Endothelial cell of umbilical vein (primary cell): Measurements from ENCODE around the gene NKX1-1. TPM values are rescaled to one million over a fixed set of nuclear protein-coding genes. Genes with fewer than 3 reads are reported as not detected.

Source experiments
- BruUV-seq: library from RNA; stranded (reverse); fragments of 400-500 nt; replicated peaks from 2 replicates; lab custom pipeline; 2021; lab: Mats Ljungman, UMichigan
- CTCF ChIA-PET: fragments of 300-600, 350-600 bp; sonication (Branson Sonifier 250); formaldehyde crosslinking; loops from one replicate; lab custom pipeline; 2021; ENCODE audit warnings: antibody characterized with exemption, inconsistent platforms; lab: Charles Lee
- POLR2A ChIA-PET: fragments of 300-600, 350-600 bp; sonication (Branson Sonifier 250); formaldehyde crosslinking; loops from one replicate; lab custom pipeline; 2021; ENCODE audit warnings: antibody characterized with exemption, inconsistent platforms; lab: Charles Lee
- DNase-seq: peaks from one replicate; pipeline ENCODE4 v3.0.0-alpha.2; 2011; ENCODE audit warnings: low read depth, low spot score
- FAIRE-seq: peaks from 2 replicates; lab custom pipeline; 2011; peaks lifted over from hg19 to GRCh38; lab: Jason Lieb, UNC
- H2AFZ ChIP-seq: 2 replicates; pipeline ENCODE4 v1.6.0; 2012; ENCODE audit warnings: low read depth, low read length, control low read depth, inconsistent platforms
- H3K27ac ChIP-seq: 2 replicates; pipeline ENCODE4 v1.5.1; 2011; ENCODE audit warnings: low read depth, mild to moderate bottlenecking, control low read depth, low read length, moderate library complexity; ENCODE audit not compliant: insufficient read depth
- H3K27me3 ChIP-seq, 2 experiments: 2 replicates each; pipeline versions ENCODE4 v1.6.0 to v1.6.1; 2011; ENCODE audit warnings: low read length in 2 of 2, mixed read lengths in 1 of 2; ENCODE audit not compliant: control insufficient read depth in 2 of 2, insufficient read depth in 2 of 2
- H3K36me3 ChIP-seq, 2 experiments: 2 replicates in 1 of 2; 3 replicates in 1 of 2; pipeline ENCODE4 v1.5.1; 2011; ENCODE audit warnings: low read length in 2 of 2, mild to moderate bottlenecking in 1 of 2, moderate library complexity in 1 of 2; ENCODE audit not compliant: control insufficient read depth in 2 of 2, insufficient read depth in 2 of 2; ENCODE audit errors: extremely low read depth in 1 of 2
- H3K4me1 ChIP-seq: 3 replicates; pipeline ENCODE4 v1.5.1; 2011; ENCODE audit warnings: mild to moderate bottlenecking, low read length; ENCODE audit not compliant: control insufficient read depth, insufficient read depth; ENCODE audit errors: extremely low read depth
- H3K4me2 ChIP-seq: 2 replicates; pipeline ENCODE4 v1.6.1; 2011; ENCODE audit warnings: low read length, control low read depth, mixed read lengths; ENCODE audit not compliant: insufficient read depth
- H3K4me3 ChIP-seq, 3 experiments: fragments of 200-600 bp in 1 of 3; sonication (generic), shearing (Covaris generic) in 1 of 3; replicated peaks in 1 of 3; 2 replicates each; pipeline ENCODE4 v1.5.1; 2011 to 2016; ENCODE audit warnings: control low read depth in 3 of 3, low read length in 3 of 3, mild to moderate bottlenecking in 2 of 3, inconsistent platforms in 1 of 3, low read depth in 1 of 3, moderate library complexity in 1 of 3; ENCODE audit not compliant: insufficient read depth in 1 of 3
- H3K79me2 ChIP-seq: 2 replicates; pipeline ENCODE4 v1.6.0; 2012; ENCODE audit warnings: low read length, inconsistent platforms; ENCODE audit not compliant: control insufficient read depth, insufficient read depth
- H3K9ac ChIP-seq: replicated peaks from 2 replicates; pipeline ENCODE3; 2011; ENCODE audit warnings: low read length, control low read depth; ENCODE audit not compliant: insufficient read depth; ENCODE audit errors: extremely low read depth
- H3K9me1 ChIP-seq: replicated peaks from 3 replicates; pipeline ENCODE4 v1.6.0; 2011; ENCODE audit warnings: mild to moderate bottlenecking, low read length; ENCODE audit not compliant: control insufficient read depth, insufficient read depth; ENCODE audit errors: extremely low read depth
- H3K9me3 ChIP-seq: replicated peaks from 2 replicates; pipeline ENCODE4 v1.5.1; 2012; ENCODE audit warnings: low read length, inconsistent platforms; ENCODE audit not compliant: control insufficient read depth, insufficient read depth
- H4K20me1 ChIP-seq: replicated peaks from 2 replicates; pipeline ENCODE3; 2011; ENCODE audit warnings: mild to moderate bottlenecking, low read length; ENCODE audit not compliant: control insufficient read depth, insufficient read depth; ENCODE audit errors: extremely low read depth
- CTCF ChIP-seq, 2 donors: IDR thresholded peaks; 1 replicate in 1 of 2; 2 replicates in 1 of 2; pipeline ENCODE4 v1.5.1; 2011; ENCODE audit warnings: low read length in 2 of 2, mild to moderate bottlenecking in 2 of 2, moderate library complexity in 2 of 2, control low read depth in 1 of 2, inconsistent platforms in 1 of 2, low read depth in 1 of 2; ENCODE audit not compliant: insufficient read depth in 1 of 2; ENCODE audit errors: extremely low read depth in 1 of 2
- EZH2 ChIP-seq: IDR thresholded peaks from 2 replicates; pipeline ENCODE4 v1.6.1; 2012; ENCODE audit warnings: borderline replicate concordance, low read depth, mild to moderate bottlenecking, moderate library complexity, low read length, inconsistent platforms; ENCODE audit not compliant: severe bottlenecking
- FOS ChIP-seq: IDR thresholded peaks from 2 replicates; pipeline ENCODE4 v1.6.1; 2011; ENCODE audit warnings: mild to moderate bottlenecking, low read length, moderate library complexity, borderline replicate concordance; ENCODE audit not compliant: insufficient read depth
- GATA2 ChIP-seq: IDR thresholded peaks from 2 replicates; pipeline ENCODE4 v1.7.0; 2011; ENCODE audit warnings: low read depth, mild to moderate bottlenecking, moderate library complexity, mixed read lengths, low read length; ENCODE audit not compliant: insufficient read length, insufficient read depth
- JUN ChIP-seq: IDR thresholded peaks from 2 replicates; pipeline ENCODE4 v1.6.1; 2011; ENCODE audit warnings: borderline replicate concordance, low read depth; ENCODE audit not compliant: insufficient read length, insufficient read depth
- MYC ChIP-seq: IDR thresholded peaks from one replicate; pipeline ENCODE4 v1.6.1; 2011; ENCODE audit warnings: mild to moderate bottlenecking, low read depth, low read length
- POLR2A ChIP-seq: IDR thresholded peaks from 2 replicates; pipeline ENCODE4 v1.6.1; 2012; ENCODE audit warnings: low read depth, mild to moderate bottlenecking, control low read depth, low read length
- dilution Hi-C: fragments of 300-500 bp; cut with MboI; formaldehyde crosslinking; loops from one replicate; pipeline ENCODE4 v1.15.0; 2019; ENCODE audit warnings: low sequenced_read_pairs; ENCODE audit not compliant: extremely low pct_ligation_motif_present
- intact Hi-C: fragments of 100-400 bp; cut with micrococcal nuclease; formaldehyde crosslinking; loops from one replicate; pipeline ENCODE4 v1.10.0; 2022
- polyA plus RNA-seq, 4 experiments: library from polyadenylated mRNA; depleted of rRNA in 3 of 4; stranded (reverse) in 3 of 4; unstranded in 1 of 4; fragments of >200 nt; gene quantifications; 2 replicates each; pipeline versions ENCODE4 v1.2.1 to v1.2.3, GENCODE V29; 2011 to 2012; ENCODE audit warnings: missing spikeins in 1 of 4
- total RNA-seq: library from RNA; stranded (reverse); gene quantifications from 2 replicates; pipeline ENCODE4 v1.2.3, GENCODE V29; 2021

The NKX1-1 gene
- total and polyA plus RNA-seq, 2 donors (not counting 3 experiments of a cell fraction or from before 2014, with no cell fraction given), result not detected

- dilution Hi-C loops, result no loop called here
- no peak for FAIRE-seq
- no peaks in the 10 kb centered on the region for H3K9me1 ChIP-seq
Measured at GRCh38 chr4:1375051-1375721, 31.1 kb downstream of the NKX1-1 start.

More at GRCh38 chr4:1375051-1375721, 31.1 kb downstream of the NKX1-1 start:
- Histone ChIP-seq H3K4me3 (no peak overlapping the region), H3K79me2 (no peaks in the 10 kb centered on the region), H3K4me2 (no peak overlapping the region), H2AFZ (no peak overlapping the region), H3K27me3 (no peaks in the 10 kb centered on the region), H3K27ac (no peak overlapping the region), H3K36me3 (no peaks in the 10 kb centered on the region), H4K20me1 (no peaks in the 10 kb centered on the region), H3K9me3 (no peaks in the 10 kb centered on the region), H3K9ac (no peak overlapping the region), H3K4me1 (no peaks in the 10 kb centered on the region)
- TF ChIP-seq CTCF (IDR thresholded peaks at IDR 0.05; ENCODE audit: extremely low read depth in 1 of 2, insufficient read depth in 1 of 2, low read depth in 1 of 2, low read length in 2 of 2), result no peak
- no peak for TF ChIP-seq JUN
- TF ChIP-seq FOS, result no peak
- TF ChIP-seq GATA2, result no peak
- TF ChIP-seq POLR2A, result no peak
- TF ChIP-seq EZH2, result no peak
- TF ChIP-seq MYC, result no peak
- no TSS peak for BruUV-seq
- CTCF ChIA-PET, result no interaction called here
- intact Hi-C loops, result no loop called here
- no peak for DNase-seq
- POLR2A ChIA-PET, result no interaction called here
